Keratinocyte (primary cell): ENCODE data around the gene SNRNP25. TPM values are rescaled to one million over a fixed set of nuclear protein-coding genes. Genes with fewer than 3 reads are reported as not detected.

Source experiments
- DNase-seq: peaks from one replicate; pipeline ENCODE4 v3.0.0-alpha.2; 2011; ENCODE audit warnings: low read depth, missing footprints, low spot score
- FAIRE-seq: peaks from 2 replicates; lab custom pipeline; 2011; peaks lifted over from hg19 to GRCh38; lab: Jason Lieb, UNC
- H2AFZ ChIP-seq: 2 replicates; pipeline ENCODE4 v1.6.0; 2012; ENCODE audit warnings: low read length, control low read depth, inconsistent platforms; ENCODE audit not compliant: control insufficient read depth
- H3K27ac ChIP-seq: 2 replicates; pipeline ENCODE4 v1.5.1; 2011; ENCODE audit warnings: low read length; ENCODE audit not compliant: control insufficient read depth, insufficient read depth
- H3K27me3 ChIP-seq: 3 replicates; pipeline ENCODE4 v1.6.0; 2011; ENCODE audit warnings: low read length; ENCODE audit not compliant: control insufficient read depth, insufficient read depth; ENCODE audit errors: extremely low read depth
- H3K36me3 ChIP-seq, 2 experiments: 2 replicates in 1 of 2; 3 replicates in 1 of 2; pipeline ENCODE4 v1.5.1; 2011; ENCODE audit warnings: low read length in 2 of 2, mild to moderate bottlenecking in 1 of 2; ENCODE audit not compliant: control insufficient read depth in 2 of 2, insufficient read depth in 2 of 2; ENCODE audit errors: extremely low read depth in 1 of 2
- H3K4me1 ChIP-seq: 3 replicates; pipeline ENCODE4 v1.5.1; 2011; ENCODE audit warnings: low read length; ENCODE audit not compliant: control insufficient read depth, insufficient read depth; ENCODE audit errors: extremely low read depth
- H3K4me2 ChIP-seq: 3 replicates; pipeline ENCODE4 v1.6.0; 2011; ENCODE audit warnings: low read depth, low read length; ENCODE audit not compliant: control insufficient read depth, insufficient read depth; ENCODE audit errors: extremely low read depth
- H3K4me3 ChIP-seq, 3 experiments: fragments of 200-600 bp in 1 of 3; sonication (generic) in 1 of 3; 2 replicates in 2 of 3; 3 replicates in 1 of 3; pipeline ENCODE4 v1.5.1; 2011 to 2016; ENCODE audit warnings: low read length in 3 of 3, mild to moderate bottlenecking in 3 of 3, control low read depth in 2 of 3, inconsistent platforms in 1 of 3, low read depth in 1 of 3, mixed read lengths in 1 of 3, mixed run types in 1 of 3, moderate library complexity in 1 of 3; ENCODE audit not compliant: control insufficient read depth in 2 of 3, insufficient read depth in 2 of 3; ENCODE audit errors: extremely low read depth in 1 of 3
- H3K79me2 ChIP-seq: 2 replicates; pipeline ENCODE4 v1.6.0; 2012; ENCODE audit warnings: low read length; ENCODE audit not compliant: control insufficient read depth, insufficient read depth
- H3K9ac ChIP-seq: 3 replicates; pipeline ENCODE4 v1.6.0; 2011; ENCODE audit warnings: low read length; ENCODE audit not compliant: control insufficient read depth, insufficient read depth; ENCODE audit errors: extremely low read depth
- H3K9me1 ChIP-seq: 3 replicates; pipeline ENCODE4 v1.6.0; 2011; ENCODE audit warnings: low read length; ENCODE audit not compliant: control insufficient read depth, insufficient read depth; ENCODE audit errors: extremely low read depth
- H3K9me3 ChIP-seq: 2 replicates; pipeline ENCODE4 v1.5.1; 2012; ENCODE audit warnings: low read depth, low read length; ENCODE audit not compliant: control insufficient read depth
- H4K20me1 ChIP-seq: 3 replicates; pipeline ENCODE4 v1.6.0; 2011; ENCODE audit warnings: low read length; ENCODE audit not compliant: control insufficient read depth, insufficient read depth; ENCODE audit errors: extremely low read depth
- EZH2 ChIP-seq: IDR thresholded peaks from one replicate; pipeline ENCODE4 v1.6.1; 2012; ENCODE audit warnings: inconsistent platforms, mild to moderate bottlenecking, low read length, moderate library complexity
- dilution Hi-C: fragments of 300-500 bp; cut with MboI; formaldehyde crosslinking; loops from one replicate; pipeline ENCODE4 v1.7.0; 2020; ENCODE audit warnings: low sequenced_read_pairs; ENCODE audit not compliant: extremely low pct_ligation_motif_present
- polyA plus RNA-seq, 5 experiments: library from polyadenylated mRNA; depleted of rRNA in 3 of 5; stranded (reverse) in 3 of 5; stranded (forward) in 1 of 5; unstranded in 1 of 5; fragments of >200 nt; gene quantifications; 1 replicate in 1 of 5; 2 replicates in 3 of 5; 3 replicates in 1 of 5; pipeline versions ENCODE4 v1.2.1 to v1.2.3, GENCODE V29; 2011 to 2012; ENCODE audit warnings: missing spikeins in 2 of 5, low read depth in 1 of 5, low replicate concordance in 1 of 5
- TF ChIP-seq, protein P1 (sequence below), 3 experiments: IDR thresholded peaks in 1 of 3; conservative IDR thresholded peaks in 1 of 3; optimal IDR thresholded peaks in 1 of 3; 2 replicates in 2 of 3; 3 replicates in 1 of 3; pipeline versions ENCODE3 to v1.5.1; 2011; ENCODE audit warnings: low read length in 3 of 3, mild to moderate bottlenecking in 3 of 3, moderate library complexity in 2 of 3, control low read depth in 1 of 3, inconsistent platforms in 1 of 3; ENCODE audit not compliant: insufficient read depth in 2 of 3; ENCODE audit errors: extremely low read depth in 1 of 3

SNRNP25 gene
- polyA plus RNA-seq, 1 donor (not counting 4 experiments of a cell fraction or from before 2014, with no cell fraction given): 45.9 TPM

DNA sequence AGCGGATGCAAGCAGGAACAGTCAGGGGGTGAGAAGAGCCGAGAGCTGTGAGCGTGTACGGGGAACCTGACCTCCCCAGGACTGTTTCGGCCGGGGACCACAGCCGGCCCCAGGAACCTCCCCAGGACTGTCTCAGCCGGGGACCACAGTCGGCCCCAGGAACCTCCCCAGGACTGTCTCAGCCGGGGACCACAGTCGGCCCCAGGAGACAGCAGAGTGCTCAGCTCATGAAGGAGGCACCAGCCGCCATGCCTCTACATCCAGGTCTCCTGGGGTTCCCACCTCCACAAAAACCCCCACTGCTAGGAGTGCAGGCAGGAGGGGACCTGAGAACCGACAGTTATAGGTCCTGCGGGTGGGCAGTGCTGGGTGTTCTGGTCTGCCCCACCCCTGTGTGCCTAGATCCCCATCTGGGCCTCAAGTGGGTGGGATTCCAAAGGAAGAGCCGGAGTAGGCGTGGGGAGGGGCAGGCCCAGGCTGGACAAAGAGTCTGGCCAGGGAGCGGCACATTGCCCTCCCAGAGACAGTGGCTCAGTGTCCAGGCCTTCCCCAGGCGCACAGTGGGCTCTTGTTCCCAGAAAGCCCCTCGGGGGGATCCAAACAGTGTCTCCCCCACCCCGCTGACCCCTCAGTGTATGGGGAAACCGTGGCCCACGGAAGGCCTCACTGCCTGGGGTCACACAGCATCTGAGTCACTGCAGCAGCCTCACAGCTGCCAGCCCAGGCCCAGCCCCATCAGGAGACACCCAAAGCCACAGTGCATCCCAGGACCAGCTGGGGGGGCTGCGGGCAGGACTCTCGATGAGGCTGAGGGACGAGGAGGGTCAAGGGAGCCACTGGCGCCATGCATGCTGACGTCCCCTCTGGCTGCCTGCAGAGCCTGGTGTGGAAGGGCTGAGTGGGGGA lies 14.5 kb downstream of the SNRNP25 start:
- no peaks in the 10 kb centered on the region for H3K9me3 ChIP-seq
- H2AFZ ChIP-seq: no peak overlapping the region
- peaks cover 3% of the 10 kb centered on the region for H3K9me1 ChIP-seq
- no peaks in the 10 kb centered on the region for H3K27me3 ChIP-seq
- peaks cover 4% of the 10 kb centered on the region for H4K20me1 ChIP-seq
- no peak for DNase-seq
- H3K79me2 ChIP-seq: peaks cover 28% of the 10 kb centered on the region
- H3K36me3 ChIP-seq: peaks cover 7 to 18% of the 10 kb centered on the region in 2 experiments
- peaks cover 15% of the 10 kb centered on the region for H3K4me1 ChIP-seq
- dilution Hi-C loops: no loop called here
- no peak overlapping the region for H3K4me2 ChIP-seq
- no peak for FAIRE-seq
- H3K4me3 ChIP-seq: no peak overlapping the region
- TF ChIP-seq, protein P1, sequence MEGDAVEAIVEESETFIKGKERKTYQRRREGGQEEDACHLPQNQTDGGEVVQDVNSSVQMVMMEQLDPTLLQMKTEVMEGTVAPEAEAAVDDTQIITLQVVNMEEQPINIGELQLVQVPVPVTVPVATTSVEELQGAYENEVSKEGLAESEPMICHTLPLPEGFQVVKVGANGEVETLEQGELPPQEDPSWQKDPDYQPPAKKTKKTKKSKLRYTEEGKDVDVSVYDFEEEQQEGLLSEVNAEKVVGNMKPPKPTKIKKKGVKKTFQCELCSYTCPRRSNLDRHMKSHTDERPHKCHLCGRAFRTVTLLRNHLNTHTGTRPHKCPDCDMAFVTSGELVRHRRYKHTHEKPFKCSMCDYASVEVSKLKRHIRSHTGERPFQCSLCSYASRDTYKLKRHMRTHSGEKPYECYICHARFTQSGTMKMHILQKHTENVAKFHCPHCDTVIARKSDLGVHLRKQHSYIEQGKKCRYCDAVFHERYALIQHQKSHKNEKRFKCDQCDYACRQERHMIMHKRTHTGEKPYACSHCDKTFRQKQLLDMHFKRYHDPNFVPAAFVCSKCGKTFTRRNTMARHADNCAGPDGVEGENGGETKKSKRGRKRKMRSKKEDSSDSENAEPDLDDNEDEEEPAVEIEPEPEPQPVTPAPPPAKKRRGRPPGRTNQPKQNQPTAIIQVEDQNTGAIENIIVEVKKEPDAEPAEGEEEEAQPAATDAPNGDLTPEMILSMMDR (optimal IDR thresholded peaks at IDR 0.05 in 1 of 3, IDR thresholded peaks at IDR 0.05 in 1 of 3, conservative IDR thresholded peaks at IDR 0.05 in 1 of 3; ENCODE audit: extremely low read depth in 1 of 3, insufficient read depth in 2 of 3, low read length in 3 of 3): no peak
- no peak for TF ChIP-seq EZH2
- no peak overlapping the region for H3K9ac ChIP-seq
- no peak overlapping the region for H3K27ac ChIP-seq

- H3K79me2 ChIP-seq: peaks cover 28% of the 10 kb centered on the region
These were observed 15.6 kb downstream of the SNRNP25 start for GRCh38 chr16:69181-69580.

More at GRCh38 chr16:69181-69580, 15.6 kb downstream of the SNRNP25 start:
- H3K27ac ChIP-seq: no peak overlapping the region
- H3K9ac ChIP-seq: no peak overlapping the region
- no peak overlapping the region for H2AFZ ChIP-seq
- TF ChIP-seq, protein P1 (optimal IDR thresholded peaks at IDR 0.05 in 1 of 3, IDR thresholded peaks at IDR 0.05 in 1 of 3, conservative IDR thresholded peaks at IDR 0.05 in 1 of 3; ENCODE audit: extremely low read depth in 1 of 3, insufficient read depth in 2 of 3, low read length in 3 of 3): no peak
- TF ChIP-seq EZH2: no peak
- no peaks in the 10 kb centered on the region for H3K9me3 ChIP-seq
- DNase-seq: no peak
- H3K4me1 ChIP-seq: peaks cover 17% of the 10 kb centered on the region
- dilution Hi-C loops: no loop called here
- H3K9me1 ChIP-seq: peaks cover 3% of the 10 kb centered on the region
- H3K4me2 ChIP-seq: no peak overlapping the region
- H3K36me3 ChIP-seq: peaks cover 5 to 11% of the 10 kb centered on the region in 2 experiments
- no peak for FAIRE-seq
- peaks cover 4% of the 10 kb centered on the region for H4K20me1 ChIP-seq
- no peaks in the 10 kb centered on the region for H3K27me3 ChIP-seq
- H3K4me3 ChIP-seq: no peak overlapping the region
